PFSK-1 (cell line): ENCODE results near the gene DISC1.

Source experiments
- REST ChIP-seq, 2 experiments: IDR thresholded peaks; 2 replicates each; pipeline versions ENCODE4 v1.6.1 to v1.8.0; 2011 to 2012; ENCODE audit warnings: low read depth in 2 of 2, low read length in 2 of 2, control low read depth in 1 of 2, inconsistent platforms in 1 of 2, mild to moderate bottlenecking in 1 of 2, moderate library complexity in 1 of 2; ENCODE audit not compliant: insufficient read depth in 1 of 2
- TAF1 ChIP-seq: IDR thresholded peaks from 2 replicates; pipeline ENCODE4 v1.6.1; 2012; ENCODE audit warnings: low read length, control low read depth, borderline replicate concordance; ENCODE audit not compliant: insufficient read depth

- no peak for TF ChIP-seq TAF1
- TF ChIP-seq REST (IDR thresholded peaks at IDR 0.05; ENCODE audit: insufficient read depth in 1 of 2, low read depth in 2 of 2, low read length in 2 of 2) = no peak
Observed at GRCh38 chr1:231882333-231882732, 255.7 kb downstream of the DISC1 start.
